ENCODE measurements around the gene ELMO1.

The ELMO1 gene

GRCh38 chr7:36896418-36896817 is 552.2 kb downstream of the ELMO1 start:
- POLR2A ChIA-PET (ENCODE audit: low non-redundant PET), result no interaction called here
- CTCF ChIA-PET, result no interaction called here
- H3K27ac ChIP-seq, result no peak overlapping the region
- TF ChIP-seq CTCF (conservative IDR thresholded peaks at IDR 0.05; ENCODE audit: low read depth), result no peak
- DNase-seq (ENCODE audit: low spot score), result no peak

- TF ChIP-seq CTCF (conservative IDR thresholded peaks at IDR 0.05; ENCODE audit: low read depth), result no peak
- ChIA-PET CTCF (interaction anchor here (0.6 kb wide), 1 partner anchor 303 kb away, joined by 3 read pairs; no protein-coding TSS in a partner anchor), POLR2A (ENCODE audit: low non-redundant PET) (no interaction called here)
- no peak for DNase-seq (ENCODE audit: low spot score)
- H3K27ac ChIP-seq, result no peak overlapping the region
These were observed 553.5 kb downstream of the ELMO1 start for GRCh38 chr7:36895192-36895591.

- no peak for TF ChIP-seq CTCF (conservative IDR thresholded peaks at IDR 0.05; ENCODE audit: low read depth)
- POLR2A ChIA-PET (ENCODE audit: low non-redundant PET), result no interaction called here
- CTCF ChIA-PET, result interaction anchor here (0.6 kb wide), 2 partner anchors 236 to 805 kb away, joined by 3 read pairs; no protein-coding TSS in a partner anchor
- no peak for DNase-seq (ENCODE audit: low spot score)
- no peak overlapping the region for H3K27ac ChIP-seq
These were observed 554.5 kb downstream of the ELMO1 start for GRCh38 chr7:36894190-36894589.

GRCh38 chr7:36889182-36889581 is 559.5 kb downstream of the ELMO1 start:
- TF ChIP-seq CTCF (conservative IDR thresholded peaks at IDR 0.05; ENCODE audit: low read depth), result no peak
- ChIA-PET POLR2A (ENCODE audit: low non-redundant PET) (no interaction called here), CTCF (no interaction called here)
- H3K27ac ChIP-seq, result no peak overlapping the region
- no peak for DNase-seq (ENCODE audit: low spot score)

GRCh38 chr7:36887969-36888368 is 560.7 kb downstream of the ELMO1 start:
- H3K27ac ChIP-seq, result no peak overlapping the region
- no peak for DNase-seq (ENCODE audit: low spot score)
- ChIA-PET POLR2A (ENCODE audit: low non-redundant PET) (no interaction called here), CTCF (no interaction called here)
- TF ChIP-seq CTCF (conservative IDR thresholded peaks at IDR 0.05; ENCODE audit: low read depth), result no peak

- CTCF ChIA-PET, result no interaction called here
- POLR2A ChIA-PET (ENCODE audit: low non-redundant PET), result no interaction called here
- no peak overlapping the region for H3K27ac ChIP-seq
- no peak for TF ChIP-seq CTCF (conservative IDR thresholded peaks at IDR 0.05; ENCODE audit: low read depth)
- no peak for DNase-seq (ENCODE audit: low spot score)
These were observed 561.4 kb downstream of the ELMO1 start for GRCh38 chr7:36887233-36887632.

- no peak for DNase-seq (ENCODE audit: low spot score)
- TF ChIP-seq CTCF (conservative IDR thresholded peaks at IDR 0.05; ENCODE audit: low read depth), result no peak
- ChIA-PET CTCF (no interaction called here), POLR2A (ENCODE audit: low non-redundant PET) (no interaction called here)
- H3K27ac ChIP-seq, result no peak overlapping the region
These were observed 563.8 kb downstream of the ELMO1 start for GRCh38 chr7:36884910-36885309.
